HG02623 (cell line): Measurements from ENCODE around the gene ITFG2.

Experiments used
- ATAC-seq: cut with Tn5 transposase; IDR thresholded peaks from one replicate; pipeline ENCODE4 v1.9.1; 2021; ENCODE audit warnings: moderate library complexity; ENCODE audit not compliant: unreplicated experiment

ITFG2 gene

GRCh38 chr12:2795291-2796186, 16.9 kb upstream of the ITFG2 start:
- peak; percentile 69 for ATAC-seq

- ATAC-seq = no peak
Observed at GRCh38 chr12:2796187-2796666, 16.2 kb upstream of the ITFG2 start.

DNA sequence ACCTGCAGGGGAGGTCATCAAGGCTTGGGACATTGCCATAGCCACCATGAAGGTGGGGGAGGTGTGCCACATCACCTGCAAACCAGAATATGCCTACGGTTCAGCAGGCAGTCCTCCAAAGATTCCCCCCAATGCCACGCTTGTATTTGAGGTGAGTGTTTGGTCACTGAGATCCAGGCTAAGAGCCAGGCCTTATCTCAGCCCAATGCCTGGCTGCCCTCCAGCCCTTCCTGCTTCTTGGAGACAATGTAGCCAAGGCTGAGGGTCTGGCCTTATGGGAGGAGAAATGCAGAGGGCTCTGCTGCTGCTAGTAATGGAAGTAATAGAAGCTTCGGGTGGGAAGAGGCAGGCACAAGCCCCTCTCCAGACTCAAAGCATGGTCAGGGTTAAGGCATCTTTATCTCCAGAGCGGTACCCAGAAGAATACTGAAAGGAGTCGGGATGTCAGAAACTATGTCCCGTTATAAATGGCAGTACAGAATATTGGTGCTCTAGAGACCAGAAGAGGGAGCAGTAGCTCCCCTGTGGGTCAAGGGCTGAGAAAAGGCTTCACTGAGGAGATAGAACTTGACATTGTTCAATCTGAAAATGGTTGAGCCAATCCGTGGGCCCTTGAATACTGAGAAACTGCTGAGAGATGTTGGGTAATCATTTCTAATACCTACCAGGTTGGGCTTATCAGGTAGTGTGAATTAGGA, 14.6 kb upstream of the ITFG2 start:
- ATAC-seq = no peak

- no peak for ATAC-seq
Observed at GRCh38 chr12:2800046-2800570, 12.4 kb upstream of the ITFG2 start.

GRCh38 chr12:2801044-2801783, 11.3 kb upstream of the ITFG2 start:
- no peak for ATAC-seq

DNA sequence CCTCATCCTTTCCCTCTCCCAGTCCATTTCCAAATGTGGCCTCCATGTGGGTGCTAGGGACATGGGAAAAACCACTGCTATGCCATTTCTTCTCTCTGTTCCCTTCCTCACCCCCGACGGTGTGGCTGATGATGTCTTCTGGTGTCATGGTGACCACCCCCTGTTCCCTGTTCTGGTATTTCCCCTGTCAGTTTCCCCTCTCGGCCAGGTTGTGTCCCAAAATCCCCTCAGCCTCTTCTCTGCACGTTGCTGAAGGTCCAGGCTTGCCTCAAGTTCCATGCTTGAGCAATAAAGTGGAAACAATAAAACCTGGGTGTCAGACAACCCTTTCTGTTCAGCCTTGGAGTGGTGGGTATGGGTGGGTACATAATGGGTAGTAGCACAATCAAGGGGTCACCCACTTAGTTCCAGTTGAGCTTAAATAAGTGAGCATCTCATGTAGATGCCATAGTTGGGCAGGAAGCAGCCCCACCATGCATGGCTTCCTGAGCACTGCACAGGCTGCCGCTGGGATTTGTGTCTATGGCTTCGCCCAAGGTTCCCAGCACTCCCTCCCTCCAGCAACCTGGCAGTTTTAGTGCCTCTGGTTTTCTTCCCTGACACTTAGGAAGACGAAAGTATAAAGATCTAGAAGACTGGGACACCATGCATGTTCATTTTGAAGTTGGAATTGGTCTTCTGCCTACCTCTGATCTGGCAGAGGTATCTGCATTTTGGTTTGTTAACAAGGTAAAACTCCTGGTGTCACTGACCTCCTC, 8.7 kb upstream of the ITFG2 start:
- no peak for ATAC-seq

- no peak for ATAC-seq
Observed at GRCh38 chr12:2804393-2805142, 7.9 kb upstream of the ITFG2 start.

GRCh38 chr12:2805143-2805520, 7.3 kb upstream of the ITFG2 start:
- ATAC-seq = no peak

DNA sequence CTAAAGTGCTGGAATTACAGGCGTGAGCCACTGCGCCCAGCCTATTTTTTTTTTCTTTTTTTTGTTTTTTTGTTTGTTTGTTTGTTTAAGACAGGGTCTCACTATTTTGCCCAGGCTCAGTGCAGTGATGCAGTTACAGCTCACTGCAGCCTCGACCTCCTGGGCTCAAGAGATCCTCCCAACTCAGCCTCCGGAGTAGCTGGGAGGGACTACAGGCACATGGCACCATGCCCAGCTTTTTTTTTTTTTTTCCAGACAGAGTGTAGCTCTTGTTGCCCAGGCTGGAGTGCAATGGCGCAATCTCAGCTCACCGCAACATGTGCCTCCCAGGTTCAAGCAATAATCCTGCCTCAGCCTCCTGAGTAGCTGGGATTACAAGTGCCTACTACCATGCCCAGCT, 5.8 kb upstream of the ITFG2 start:
- no peak for ATAC-seq

- no peak for ATAC-seq
Observed at GRCh38 chr12:2811801-2812200, 667 bp upstream of the ITFG2 start.

GRCh38 chr12:2813214-2814185, 1.0 kb downstream of the ITFG2 start:
- ATAC-seq = no peak

DNA sequence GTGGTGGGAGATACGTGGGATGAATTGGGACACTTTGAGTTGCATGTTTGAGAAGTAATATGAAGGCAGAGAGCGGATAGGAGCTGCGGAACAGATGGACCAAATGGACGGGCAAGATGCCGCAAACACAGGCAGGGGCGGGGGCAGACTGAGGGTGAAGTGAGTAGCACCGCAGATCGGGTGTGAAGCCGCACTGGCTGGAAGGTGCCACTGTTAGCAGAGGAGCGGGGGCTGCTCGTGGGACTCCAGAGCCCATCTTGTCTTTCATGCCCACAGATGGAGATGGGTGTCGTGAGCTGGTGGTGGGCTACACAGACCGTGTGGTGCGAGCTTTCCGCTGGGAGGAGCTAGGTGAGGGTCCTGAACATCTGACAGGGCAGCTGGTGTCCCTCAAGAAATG, 7.3 kb downstream of the ITFG2 start:
- no peak for ATAC-seq

DNA sequence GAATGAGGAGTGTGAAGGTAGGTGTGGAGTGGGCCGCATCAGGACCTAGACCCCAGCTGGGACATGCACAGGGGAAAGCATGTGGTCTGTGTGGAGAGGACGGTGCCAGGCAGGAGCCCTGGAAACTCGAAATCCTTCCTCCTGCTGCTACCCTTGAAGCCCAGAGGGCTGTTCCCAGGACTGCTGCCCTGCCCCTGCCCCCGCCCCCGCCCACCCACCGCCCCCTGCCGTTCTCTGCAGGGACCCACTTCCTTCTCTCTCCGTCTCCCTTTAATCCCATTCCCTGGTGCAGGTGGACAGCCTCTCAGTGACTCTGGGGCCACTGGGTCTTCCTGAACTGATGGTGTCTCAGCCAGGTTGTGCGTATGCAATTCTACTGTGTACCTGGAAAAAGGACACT, 8.0 kb downstream of the ITFG2 start:
- no peak for ATAC-seq

DNA sequence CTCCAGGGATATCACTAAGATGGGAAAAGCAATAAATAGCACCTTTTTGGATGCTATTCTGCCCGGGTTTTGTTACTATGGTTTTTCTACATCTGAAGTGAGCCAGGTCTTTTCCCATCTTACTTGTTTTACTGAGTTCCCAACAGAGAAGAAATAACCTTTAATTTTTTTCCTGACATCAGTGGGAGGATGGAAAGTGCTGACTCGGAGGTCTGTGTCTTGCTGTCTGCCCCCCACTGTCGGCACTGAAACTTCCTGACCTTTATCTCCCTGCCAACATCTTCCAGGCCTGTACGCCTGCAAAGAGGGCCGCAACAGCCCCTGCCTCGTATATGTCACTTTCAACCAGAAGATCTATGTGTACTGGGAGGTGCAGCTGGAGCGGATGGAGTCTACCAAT, 11.0 kb downstream of the ITFG2 start:
- no peak for ATAC-seq

- no peak for ATAC-seq
Observed at GRCh38 chr12:2824541-2824940, 12.1 kb downstream of the ITFG2 start.

- no peak for ATAC-seq
Observed at GRCh38 chr12:2825132-2825531, 12.7 kb downstream of the ITFG2 start.

DNA sequence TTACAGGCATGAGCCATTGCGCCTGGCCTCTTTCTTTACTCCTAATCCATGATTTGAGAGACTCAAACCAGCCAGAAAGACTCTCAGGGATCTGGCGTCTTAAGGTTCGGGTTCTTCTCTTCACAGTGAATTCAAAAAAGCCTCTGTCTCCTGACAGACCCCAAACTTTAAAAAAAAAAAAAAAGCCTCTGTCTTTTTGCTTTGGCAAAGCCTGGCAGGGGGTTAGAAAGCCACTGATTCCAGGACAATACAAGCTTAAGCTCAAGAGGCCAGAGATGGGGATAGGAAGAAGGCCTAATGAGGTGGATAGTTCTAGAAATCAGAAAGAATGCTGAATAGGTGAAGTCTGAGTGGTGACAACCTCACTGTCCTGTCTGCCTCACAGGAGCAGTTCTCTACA, 13.6 kb downstream of the ITFG2 start:
- no peak for ATAC-seq

DNA sequence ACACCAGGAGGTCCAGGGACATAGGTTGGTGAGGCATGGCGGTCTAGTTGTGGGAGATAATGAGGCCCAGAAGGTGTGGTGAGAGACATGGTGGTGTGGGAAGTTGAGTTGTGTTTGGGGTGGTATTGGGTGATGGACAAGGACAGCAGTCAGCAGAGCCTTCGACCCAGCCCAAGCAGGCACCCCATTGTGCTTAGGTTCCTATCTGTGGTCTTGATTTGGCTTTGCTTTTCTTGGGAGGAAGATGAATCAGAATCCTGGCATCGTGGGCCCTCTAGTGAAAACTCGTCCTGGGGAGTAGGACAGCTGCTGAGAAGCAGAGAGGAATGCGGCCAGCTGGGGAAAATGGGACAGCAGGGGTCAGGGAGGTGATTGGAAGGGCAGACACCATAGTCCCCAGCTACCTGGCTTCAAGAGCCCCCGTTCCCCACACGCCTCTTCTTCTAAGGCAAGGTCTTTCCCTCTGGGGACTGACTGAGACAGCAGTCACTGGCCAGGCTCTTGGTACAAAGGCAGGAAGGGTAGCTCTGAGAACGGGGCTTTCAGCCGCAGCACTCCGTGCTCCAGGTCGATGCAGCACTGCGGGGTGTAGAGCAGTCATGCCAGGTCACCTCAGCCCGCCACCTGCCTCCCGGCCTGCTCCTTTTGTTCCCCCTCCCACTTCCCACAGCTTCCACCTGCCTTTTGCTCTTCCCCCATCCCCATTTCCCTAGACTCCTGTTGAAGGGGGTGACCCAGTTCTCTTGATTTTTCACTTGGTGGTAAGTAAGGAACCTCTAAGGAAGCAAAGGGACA, 14.4 kb downstream of the ITFG2 start:
- no peak for ATAC-seq
